GM21360 (cell line): ENCODE results near the gene SLC9A9.

Experiments
- ATAC-seq: cut with Tn5 transposase; IDR thresholded peaks from one replicate; pipeline ENCODE4 v1.9.1; 2021; ENCODE audit warnings: mild to moderate bottlenecking, moderate library complexity; ENCODE audit not compliant: unreplicated experiment

The SLC9A9 gene

GRCh38 chr3:143236226-143236964, 611.9 kb downstream of the SLC9A9 start:
- peak; percentile 72 for ATAC-seq

DNA sequence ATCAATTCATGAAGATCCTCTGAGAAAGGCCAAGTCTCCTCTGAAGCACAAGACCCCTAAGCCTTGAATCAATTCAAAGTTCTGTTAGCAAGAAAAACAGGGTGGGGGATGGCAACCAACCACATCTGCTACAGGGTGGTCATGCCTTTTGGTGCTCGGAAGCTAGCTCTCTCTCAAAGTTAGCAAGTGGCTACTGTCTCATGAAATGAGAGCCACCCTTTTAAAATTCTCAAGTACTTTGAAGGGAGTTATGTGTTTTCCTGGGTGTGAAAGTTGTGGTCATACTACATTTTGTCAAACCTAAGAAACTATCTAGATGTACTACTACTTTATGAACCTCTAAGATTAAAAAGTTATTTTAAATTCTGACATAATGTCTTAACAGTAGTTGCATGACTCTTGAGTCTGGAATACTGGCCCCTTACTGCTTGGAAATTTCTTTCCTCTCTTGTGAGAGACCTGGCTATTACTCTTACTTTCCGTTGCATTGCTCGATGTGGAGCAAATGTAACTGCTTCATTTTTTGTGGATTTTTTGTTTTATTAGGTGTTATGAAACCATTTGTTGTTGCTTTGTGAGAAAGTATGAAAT, 612.6 kb downstream of the SLC9A9 start:
- no peak for ATAC-seq

DNA sequence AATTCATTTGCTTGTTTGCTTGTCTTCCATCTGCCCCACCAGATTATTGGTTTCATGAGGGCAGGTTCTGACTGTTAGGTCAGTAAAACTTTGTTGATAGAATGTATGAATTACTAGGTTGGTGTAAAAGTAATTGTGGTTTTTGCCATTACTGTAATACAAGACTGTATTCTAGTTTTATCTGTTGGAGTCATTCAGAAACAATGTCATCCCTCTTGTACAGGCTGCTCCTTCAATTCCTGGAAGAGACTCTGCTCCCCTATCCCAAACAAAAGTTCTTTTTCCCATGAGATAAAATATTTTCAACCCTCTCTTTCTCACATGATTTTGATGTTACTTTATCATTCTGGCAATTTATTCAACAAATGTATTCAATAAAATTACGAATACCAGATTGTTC, 613.7 kb downstream of the SLC9A9 start:
- ATAC-seq: no peak

DNA sequence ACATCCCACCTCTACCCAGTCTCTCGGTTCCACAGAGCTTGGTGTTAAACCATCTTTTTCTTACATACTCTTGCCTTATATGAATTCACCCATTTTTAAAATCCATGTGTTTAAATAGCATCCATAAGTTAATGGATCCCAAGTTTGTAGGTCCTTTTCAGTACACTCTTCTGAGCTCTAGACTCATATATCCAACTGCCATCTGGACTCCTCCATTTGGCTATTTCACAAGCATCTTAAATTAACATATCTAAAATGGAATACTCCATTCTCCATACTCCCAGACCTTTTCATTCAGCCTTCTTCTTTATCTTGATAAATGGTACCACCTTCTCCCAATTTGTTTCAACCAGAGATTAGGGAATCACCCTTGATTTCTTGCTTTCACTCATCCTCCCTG, 615.3 kb downstream of the SLC9A9 start:
- ATAC-seq: no peak

GRCh38 chr3:143228405-143228804, 619.9 kb downstream of the SLC9A9 start:
- no peak for ATAC-seq

- no peak for ATAC-seq
Observed at GRCh38 chr3:143226678-143227291, 621.5 kb downstream of the SLC9A9 start.

DNA sequence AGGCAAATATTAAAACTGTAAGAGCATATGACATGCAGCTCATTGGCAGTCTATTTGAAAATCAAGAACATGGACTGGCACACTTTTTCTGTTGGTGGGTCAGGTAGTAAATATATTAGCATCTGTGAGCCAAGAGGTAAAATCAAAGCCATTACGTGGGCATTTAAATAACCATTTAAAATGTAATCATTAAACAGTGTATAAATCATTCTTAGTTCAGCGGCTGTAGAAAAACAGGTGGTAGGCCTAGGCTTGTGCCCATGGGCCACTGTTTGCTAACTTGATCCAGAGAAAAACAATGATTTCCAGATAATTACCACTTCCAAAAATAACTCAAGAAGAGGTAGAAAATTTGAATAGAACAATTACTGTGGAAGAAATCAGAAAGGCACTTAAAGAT, 623.6 kb downstream of the SLC9A9 start:
- ATAC-seq: no peak

DNA sequence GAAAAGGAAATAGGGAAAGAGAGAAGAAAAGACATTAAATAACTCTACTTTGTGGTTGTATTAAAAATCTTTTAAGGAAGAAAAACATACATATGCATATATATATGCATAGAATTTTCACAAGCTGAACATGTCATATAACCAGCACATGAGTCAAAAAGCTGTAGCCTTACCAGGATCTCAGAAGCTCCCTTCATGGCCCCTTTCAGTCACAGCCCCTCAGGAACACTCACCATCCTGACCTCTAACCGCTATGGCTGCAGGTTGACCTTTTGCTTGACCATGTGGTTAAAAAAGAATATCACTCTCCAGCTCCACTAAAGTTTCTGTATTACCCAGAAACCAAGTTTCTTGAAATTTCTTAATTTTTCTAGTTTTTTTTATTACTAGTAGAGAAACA, 625.3 kb downstream of the SLC9A9 start:
- no peak for ATAC-seq

DNA sequence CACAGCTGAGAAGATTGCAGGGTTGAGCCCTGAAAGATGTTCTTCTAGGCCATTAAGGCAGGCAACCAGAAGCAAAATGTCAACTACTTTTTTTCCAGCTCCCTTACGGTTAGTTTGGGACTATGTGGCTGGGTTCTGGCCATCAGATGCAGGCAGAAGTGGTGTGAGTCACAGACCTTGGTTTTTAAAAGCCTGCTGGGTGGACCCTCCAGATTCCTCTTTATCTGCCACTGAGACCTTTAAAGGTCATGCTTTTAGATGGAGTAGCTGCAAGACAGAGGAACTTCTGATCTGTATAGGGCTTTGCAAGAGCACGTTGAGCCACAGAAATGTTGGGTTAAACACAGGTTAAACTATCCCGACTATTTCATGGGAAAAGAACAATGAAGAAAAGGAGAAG, 625.8 kb downstream of the SLC9A9 start:
- no peak for ATAC-seq

GRCh38 chr3:143221446-143221845, 626.8 kb downstream of the SLC9A9 start:
- no peak for ATAC-seq

DNA sequence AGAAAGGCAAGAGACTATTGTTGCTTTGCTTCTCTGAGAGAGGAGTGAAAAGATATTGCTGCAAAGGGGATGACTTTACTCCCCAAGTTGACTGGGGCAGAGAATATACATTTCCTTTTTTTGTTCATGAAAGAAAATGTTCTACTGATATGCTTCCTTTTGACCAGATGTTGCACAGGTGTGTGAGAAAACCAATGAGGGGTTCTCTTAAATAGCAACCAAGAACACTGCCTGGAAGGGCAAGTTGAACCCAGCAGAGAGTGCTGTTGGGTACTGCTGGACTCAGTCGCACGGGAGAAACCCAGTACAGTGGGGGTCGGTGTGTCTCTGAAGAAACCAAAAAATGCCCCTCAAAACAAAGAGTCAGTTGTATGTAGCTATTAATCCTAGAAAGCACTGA, 627.5 kb downstream of the SLC9A9 start:
- ATAC-seq: peak; percentile 52

DNA sequence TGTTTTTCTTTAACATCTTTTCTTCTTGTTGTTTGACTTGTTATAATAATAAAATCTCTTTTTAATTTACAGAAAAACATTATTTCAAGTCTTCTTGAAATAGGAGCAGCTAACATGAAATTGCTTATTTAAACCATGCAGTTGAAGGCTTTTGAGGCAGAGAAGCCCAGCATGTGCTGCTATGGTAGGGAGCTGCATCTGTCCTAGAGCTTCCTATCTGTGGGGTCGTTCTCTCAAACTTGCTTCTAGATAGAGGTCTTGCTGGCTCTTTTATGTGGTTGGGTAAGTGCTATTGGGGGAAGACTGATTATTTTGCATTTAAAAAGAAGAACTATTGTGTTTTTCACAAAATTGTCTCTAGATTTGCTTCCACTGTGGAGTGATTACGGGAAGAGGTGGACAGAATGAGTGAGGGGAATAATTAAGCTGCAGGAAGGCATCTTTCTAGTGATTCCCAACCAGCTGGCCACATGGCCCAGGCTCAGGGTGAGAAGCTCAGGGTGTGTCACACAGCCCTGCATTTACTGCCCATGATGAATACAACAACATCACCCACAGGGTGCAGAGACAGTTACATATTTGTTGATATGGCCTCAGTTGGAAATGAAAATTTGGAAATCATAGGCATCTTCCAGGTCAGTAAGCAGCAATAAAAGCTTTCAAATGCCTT, 630.0 kb downstream of the SLC9A9 start:
- no peak for ATAC-seq

DNA sequence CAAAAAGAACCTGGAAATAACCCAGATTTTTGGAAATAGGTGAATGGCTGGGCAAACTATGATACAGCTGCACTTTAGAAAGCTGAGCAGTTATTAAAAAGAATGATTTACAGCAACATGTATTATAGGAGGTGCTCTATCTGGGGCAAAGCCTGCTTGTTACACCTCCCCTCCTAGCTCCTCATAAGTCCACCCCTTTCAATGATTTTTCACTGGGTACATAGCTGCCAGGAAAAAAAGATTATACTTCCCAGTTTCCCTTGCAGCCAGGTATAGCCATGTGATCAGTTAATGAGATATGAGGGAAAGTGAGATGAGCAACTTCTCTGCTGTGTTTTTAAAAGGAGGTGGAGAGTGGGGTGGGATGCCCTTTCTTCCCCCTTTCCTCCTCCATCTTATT, 631.0 kb downstream of the SLC9A9 start:
- ATAC-seq: no peak

DNA sequence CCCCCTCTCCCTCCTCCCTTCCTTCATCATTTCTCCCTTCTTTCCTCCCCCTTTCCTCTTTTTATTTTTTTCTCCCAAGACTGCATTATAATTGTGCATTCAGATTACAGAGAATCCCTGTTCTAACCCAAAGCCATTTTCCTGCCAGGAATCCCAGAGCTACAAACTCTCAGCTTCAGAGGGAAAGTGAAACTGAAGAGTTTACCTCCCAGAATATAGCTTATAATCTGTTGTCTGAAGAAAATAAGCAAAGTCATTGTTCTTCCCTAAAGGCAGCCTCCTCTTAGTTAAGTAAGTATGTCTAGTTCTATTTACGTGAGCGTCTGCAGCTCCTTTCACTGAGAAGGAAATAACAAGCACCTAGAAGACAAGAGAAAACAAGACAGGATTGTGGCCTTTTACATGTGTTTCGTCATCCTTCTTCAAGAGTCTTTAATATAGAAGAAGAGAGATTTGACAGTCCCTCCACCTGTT, 631.5 kb downstream of the SLC9A9 start:
- ATAC-seq: no peak
